Inflammatory macrophage treated with lipopolysaccharide for 1 hour (primary cell): ENCODE results near the gene PBRM1.

Experiments used
- DNase-seq, 2 donors: peaks; one replicate each; pipeline ENCODE4 v3.0.0-alpha.2; 2020 to 2022

PBRM1 gene

GRCh38 chr3:52561028-52561747 lies 124.5 kb downstream of the PBRM1 start:
- DNase-seq, result no peak

GRCh38 chr3:52558436-52558835 lies 127.3 kb downstream of the PBRM1 start:
- DNase-seq, result no peak

GRCh38 chr3:52557011-52557960 lies 128.4 kb downstream of the PBRM1 start:
- no peak for DNase-seq

GRCh38 chr3:52555056-52555455 lies 130.7 kb downstream of the PBRM1 start:
- DNase-seq, result no peak

- no peak for DNase-seq
Measured at GRCh38 chr3:52554026-52554755, 131.5 kb downstream of the PBRM1 start.

GRCh38 chr3:52552089-52552488 lies 133.6 kb downstream of the PBRM1 start:
- no peak for DNase-seq

GRCh38 chr3:52551118-52551517 lies 134.6 kb downstream of the PBRM1 start:
- no peak for DNase-seq

GRCh38 chr3:52547143-52547542 lies 138.6 kb downstream of the PBRM1 start:
- DNase-seq, result no peak

- DNase-seq, result no peak
Measured at GRCh38 chr3:52546111-52546901, 139.4 kb downstream of the PBRM1 start.

- no peak for DNase-seq
Measured at GRCh38 chr3:52544937-52545336, 140.8 kb downstream of the PBRM1 start.

- no peak for DNase-seq
Measured at GRCh38 chr3:52541050-52541449, 144.7 kb downstream of the PBRM1 start.

GRCh38 chr3:52539010-52539653 lies 146.6 kb downstream of the PBRM1 start:
- DNase-seq, result peak in 1 of 2 donors; percentile 10

- DNase-seq, result no peak
Measured at GRCh38 chr3:52537726-52538421, 147.8 kb downstream of the PBRM1 start.

- peak in 1 of 2 donors; percentile 18 for DNase-seq
Measured at GRCh38 chr3:52537165-52537620, 148.5 kb downstream of the PBRM1 start.

GRCh38 chr3:52536369-52537164 lies 149.1 kb downstream of the PBRM1 start, which contains the start of gene UQCC5:
UQCC5 (plus strand) TSS chr3:52536605; CDS start chr3:52536756, 151 bp downstream.
- DNase-seq, result peak; percentile 98 to 99

GRCh38 chr3:52536112-52536368 lies 149.7 kb downstream of the PBRM1 start:
- no peak for DNase-seq

GRCh38 chr3:52535411-52536111 lies 150.2 kb downstream of the PBRM1 start:
- no peak for DNase-seq

- DNase-seq, result no peak
Measured at GRCh38 chr3:52534281-52535183, 151.2 kb downstream of the PBRM1 start.
